GM20431 (cell line): Measurements from ENCODE around the gene TNS3.

Experiments
- in situ Hi-C: fragments of 300-500 bp; cut with MseI, MboI; formaldehyde crosslinking; loops from one replicate; pipeline ENCODE4 v1.15.0; 2020; ENCODE audit warnings: low sequenced_read_pairs; ENCODE audit not compliant: unreplicated experiment

TNS3 gene

GRCh38 chr7:47285860-47286491 is 295.9 kb downstream of the TNS3 start:
- in situ Hi-C loops, result no loop called here

GRCh38 chr7:47284691-47285635 is 296.9 kb downstream of the TNS3 start:
- in situ Hi-C loops, result no loop called here

DNA sequence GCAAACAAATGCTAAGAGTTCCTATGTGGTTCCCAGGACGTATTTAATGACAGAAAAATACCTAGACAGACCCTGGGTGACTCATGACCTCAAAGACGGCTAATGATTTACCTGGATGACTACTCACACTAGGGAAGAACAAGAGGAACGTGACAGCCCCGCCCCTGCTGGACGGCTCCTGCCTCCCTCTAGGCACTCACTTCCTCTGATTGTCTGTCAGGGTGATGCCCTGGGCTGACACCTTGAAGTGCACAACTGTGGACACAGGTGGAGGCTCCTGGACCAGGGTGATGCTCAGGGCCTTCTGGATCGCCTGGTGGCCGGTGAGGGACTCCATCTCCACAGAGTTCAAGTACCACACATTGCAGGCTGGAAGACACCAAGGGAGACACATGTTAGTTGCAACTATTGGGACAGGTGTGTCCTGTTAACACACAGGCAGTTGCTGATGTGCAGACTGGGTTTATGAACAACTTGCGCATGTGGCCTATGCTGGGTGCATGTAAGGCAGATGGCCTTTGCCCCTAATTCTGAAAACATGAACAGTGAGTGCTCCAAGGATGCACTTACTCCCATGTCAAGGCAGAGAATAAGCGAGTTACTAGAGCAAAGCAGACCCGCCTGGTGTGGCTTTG is 298.3 kb downstream of the TNS3 start:
- in situ Hi-C loops, result no loop called here

DNA sequence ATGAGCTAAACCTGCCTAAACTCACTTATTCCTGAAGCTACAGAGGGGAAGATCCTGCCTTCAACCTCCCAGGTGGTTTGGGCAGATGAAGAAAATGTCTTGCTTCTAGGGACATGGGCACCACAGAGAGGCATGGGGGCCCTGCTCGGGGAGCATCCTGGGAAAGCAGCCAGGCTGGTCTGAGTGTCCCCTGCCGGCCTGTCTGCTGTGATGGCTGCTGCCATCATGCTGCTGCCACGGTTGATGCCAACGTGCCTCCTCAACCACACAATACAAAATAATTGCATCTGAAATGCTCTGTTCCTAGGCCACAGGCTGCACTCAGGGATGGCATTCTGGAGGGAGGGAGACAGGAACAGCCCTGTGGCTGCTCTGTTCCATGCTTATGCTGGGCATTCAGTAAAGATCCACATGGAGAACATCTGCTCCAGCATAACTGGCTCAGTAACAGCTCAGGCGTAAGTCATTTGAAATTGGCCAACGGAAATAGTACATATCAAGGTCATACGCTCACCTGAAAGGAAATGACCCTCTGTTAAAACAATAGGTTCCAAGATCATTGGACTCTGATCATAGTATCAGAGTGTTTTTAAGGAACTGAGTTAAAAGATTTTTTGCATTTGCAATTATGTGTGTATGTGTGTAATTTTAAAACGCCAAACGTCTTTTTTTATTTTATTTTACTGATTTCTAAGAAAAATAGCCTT is 299.0 kb downstream of the TNS3 start:
- in situ Hi-C loops, result no loop called here

- in situ Hi-C loops, result no loop called here
Observed at GRCh38 chr7:47281966-47282643, 299.8 kb downstream of the TNS3 start.

- in situ Hi-C loops, result no loop called here
Observed at GRCh38 chr7:47281161-47281560, 300.8 kb downstream of the TNS3 start.

DNA sequence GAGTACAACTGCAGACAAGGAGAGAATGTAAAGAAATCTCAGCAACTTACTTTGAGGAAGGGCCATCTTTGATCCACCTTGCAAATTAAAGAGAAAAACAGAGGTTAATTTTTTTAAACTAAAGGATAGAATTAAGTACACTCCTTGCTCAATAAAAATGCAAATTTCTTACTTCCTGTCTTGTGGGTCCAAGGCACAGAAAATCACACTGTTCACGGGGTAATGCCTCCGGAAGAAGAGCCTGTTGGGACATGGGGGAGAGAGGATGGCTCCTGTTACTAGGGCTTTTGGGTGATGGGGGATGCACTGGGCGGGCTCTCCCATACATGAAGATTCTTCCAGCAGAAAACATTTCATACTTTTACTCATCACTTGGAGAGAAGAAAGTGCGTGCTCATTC is 301.8 kb downstream of the TNS3 start:
- in situ Hi-C loops, result no loop called here

DNA sequence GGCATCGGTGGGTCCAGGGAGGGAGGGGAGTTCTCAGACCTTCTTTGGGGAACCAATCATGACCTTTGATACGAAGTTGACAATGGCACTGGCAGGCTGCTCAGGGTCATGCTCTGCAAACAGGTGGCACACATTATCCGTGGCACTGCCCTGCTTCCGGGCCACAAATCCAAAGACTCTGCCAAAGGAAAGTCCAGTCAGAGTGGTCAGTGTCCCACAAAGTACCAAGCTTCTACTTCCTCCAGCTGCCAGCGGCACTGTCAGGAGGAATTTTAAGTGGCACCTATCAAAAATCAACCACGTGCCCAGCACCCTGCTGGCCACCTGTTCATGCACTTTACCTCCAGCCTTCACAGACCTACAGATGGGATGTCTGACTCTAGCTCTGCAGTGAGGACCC is 303.9 kb downstream of the TNS3 start:
- in situ Hi-C loops, result no loop called here

DNA sequence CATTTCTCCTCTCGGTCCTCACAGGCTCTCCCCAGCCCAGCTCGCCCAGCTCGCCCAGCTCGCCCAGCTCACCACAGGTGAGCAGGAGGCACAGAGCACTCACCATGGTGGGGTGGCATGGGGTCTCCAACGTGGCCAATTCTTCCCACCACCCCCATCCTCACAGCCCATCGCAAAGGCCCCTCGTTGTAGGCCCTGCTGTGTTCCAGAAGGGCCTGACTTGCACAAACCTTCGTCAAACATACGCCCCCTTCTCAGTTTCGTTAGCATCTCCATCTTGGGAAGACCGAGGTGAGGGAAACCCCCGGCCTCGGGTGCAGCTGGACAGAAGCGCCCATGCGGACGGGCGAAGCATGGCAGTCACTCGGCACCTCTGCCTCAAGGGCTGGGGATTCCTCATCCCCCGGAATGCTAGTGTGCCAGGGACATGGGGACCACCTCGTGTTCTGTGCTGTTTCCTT is 304.6 kb downstream of the TNS3 start:
- in situ Hi-C loops, result no loop called here

- in situ Hi-C loops, result no loop called here
Observed at GRCh38 chr7:47273974-47274766, 307.7 kb downstream of the TNS3 start.

DNA sequence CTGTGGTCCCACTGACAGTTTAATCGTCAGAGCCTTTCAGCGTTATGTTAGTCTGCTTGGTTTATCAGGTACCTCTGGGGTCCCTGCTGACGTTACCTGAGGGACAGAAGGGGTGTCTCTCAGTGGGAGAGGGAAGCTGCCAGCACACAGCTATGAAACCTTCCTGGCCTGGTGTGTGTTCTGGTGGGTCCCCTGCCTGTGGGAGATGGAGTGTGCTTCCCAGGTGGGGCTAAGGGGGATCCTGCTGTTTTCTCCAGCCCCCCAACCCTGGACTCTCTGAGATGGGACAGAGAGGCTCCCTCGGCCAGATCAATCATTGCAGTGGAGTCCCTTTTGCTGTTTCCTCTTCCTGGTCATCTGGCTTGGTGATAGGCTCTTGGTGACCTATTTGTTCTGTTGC is 308.8 kb downstream of the TNS3 start:
- in situ Hi-C loops, result no loop called here

GRCh38 chr7:47271749-47272148 is 310.2 kb downstream of the TNS3 start:
- in situ Hi-C loops, result no loop called here

DNA sequence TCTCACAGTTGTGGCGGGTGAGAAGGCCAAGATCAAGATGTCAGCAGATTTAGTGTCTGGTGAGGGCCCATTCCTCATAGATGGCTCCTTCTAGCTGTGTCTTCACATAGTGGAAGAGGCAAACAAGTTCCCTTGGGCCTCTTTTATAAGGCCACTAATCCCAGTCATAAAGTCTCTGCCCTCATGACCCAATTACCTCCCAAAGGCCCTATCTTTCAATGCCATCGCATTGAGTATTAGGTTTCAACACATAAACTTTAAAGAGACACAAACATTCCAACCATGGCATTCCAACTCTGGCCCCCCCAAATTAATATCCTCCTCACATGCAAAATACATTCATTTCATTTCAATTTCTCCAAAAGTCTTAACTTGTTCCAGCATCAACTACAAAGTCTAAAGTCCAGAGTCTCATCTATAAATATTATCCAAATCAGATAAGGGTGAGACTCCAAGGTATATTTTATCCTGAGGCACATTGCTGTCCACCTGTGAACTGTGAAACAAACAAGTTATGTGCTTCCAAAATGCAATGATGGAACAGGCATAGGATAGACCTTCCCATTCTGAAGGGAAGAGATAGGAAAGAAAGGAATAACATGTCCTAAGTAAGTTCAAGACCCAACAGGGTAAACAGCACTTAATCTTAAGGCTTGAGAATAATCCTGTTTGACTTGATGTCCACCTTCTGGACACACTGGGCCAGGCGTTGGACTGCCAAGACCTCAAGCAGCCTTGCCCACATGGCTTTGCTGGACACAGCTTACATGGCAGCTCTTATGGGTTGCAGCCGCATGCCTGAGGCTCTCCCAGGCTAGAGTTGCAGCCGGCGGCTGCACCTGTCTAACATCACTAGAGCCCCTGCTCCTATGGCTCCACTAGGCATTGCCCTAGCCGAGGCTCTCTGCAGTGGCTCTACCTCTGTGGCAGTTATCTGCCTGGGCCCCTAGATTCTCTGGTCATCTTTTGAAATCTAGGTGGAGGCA is 312.8 kb downstream of the TNS3 start:
- in situ Hi-C loops, result loop anchor here (10.0 kb wide), 1 partner anchor 556 kb away; no protein-coding TSS in a partner anchor

- in situ Hi-C loops, result loop anchor here (10.0 kb wide), 1 partner anchor 557 kb away; no protein-coding TSS in a partner anchor
Observed at GRCh38 chr7:47267346-47267745, 314.6 kb downstream of the TNS3 start.

DNA sequence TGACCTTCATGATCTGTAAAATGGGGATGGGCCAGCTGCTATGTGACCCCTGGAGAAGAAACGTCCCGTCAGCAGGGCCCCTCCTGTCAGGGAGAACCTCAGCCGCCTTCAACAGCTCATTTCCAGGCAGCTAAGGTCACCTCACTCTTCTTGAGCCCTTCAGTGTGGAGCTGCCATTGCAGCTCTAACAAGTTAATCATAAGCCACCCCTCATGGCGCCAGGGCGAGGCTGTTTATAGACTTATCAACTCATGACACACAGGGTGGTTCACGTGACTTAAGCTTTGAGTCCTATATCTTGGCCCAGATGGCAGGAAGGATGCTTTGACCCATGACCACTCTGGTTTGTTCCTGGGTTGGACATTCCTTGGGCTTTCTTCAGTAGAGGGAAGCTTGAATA is 315.1 kb downstream of the TNS3 start:
- in situ Hi-C loops, result loop anchor here (10.0 kb wide), 1 partner anchor 558 kb away; no protein-coding TSS in a partner anchor

- in situ Hi-C loops, result loop anchor here (10.0 kb wide), 1 partner anchor 559 kb away; no protein-coding TSS in a partner anchor
Observed at GRCh38 chr7:47266131-47266706, 315.7 kb downstream of the TNS3 start.

DNA sequence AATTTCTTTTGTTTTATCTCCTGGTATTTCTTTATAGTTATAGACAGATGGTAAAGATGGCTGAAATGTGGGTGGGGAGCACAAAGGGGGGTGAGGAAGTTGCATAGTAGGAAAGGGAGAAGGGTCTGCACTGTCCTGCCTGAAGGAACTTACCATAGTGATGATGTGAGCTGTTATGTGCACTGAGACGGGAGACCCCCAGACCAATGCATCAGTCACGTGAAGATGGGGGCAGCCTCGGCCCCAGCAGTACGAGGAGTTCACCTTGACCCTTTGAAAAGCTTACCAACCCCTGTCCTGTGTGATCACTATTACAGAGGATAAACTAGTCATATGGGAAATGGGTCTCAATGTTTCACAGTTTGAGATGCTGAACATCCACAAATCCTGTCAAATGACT is 316.3 kb downstream of the TNS3 start:
- in situ Hi-C loops, result loop anchor here (10.0 kb wide), 1 partner anchor 559 kb away; no protein-coding TSS in a partner anchor
